8988T (cell line): ENCODE results near the gene LYSMD2.
"Not testable (repeated sequence)": the region's sequence is repeated elsewhere in the genome, so short reads cannot be mapped to it uniquely, and the experiment has no call there.

ENCODE experiments used
- DNase-seq: peaks from one replicate; pipeline ENCODE4 v3.0.0; 2011

The LYSMD2 gene, protein sequence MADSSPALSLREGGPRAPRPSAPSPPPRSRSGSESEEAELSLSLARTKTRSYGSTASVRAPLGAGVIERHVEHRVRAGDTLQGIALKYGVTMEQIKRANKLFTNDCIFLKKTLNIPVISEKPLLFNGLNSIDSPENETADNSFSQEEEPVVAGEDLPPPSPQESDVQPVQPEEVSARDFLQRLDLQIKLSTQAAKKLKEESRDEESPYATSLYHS

DNA sequence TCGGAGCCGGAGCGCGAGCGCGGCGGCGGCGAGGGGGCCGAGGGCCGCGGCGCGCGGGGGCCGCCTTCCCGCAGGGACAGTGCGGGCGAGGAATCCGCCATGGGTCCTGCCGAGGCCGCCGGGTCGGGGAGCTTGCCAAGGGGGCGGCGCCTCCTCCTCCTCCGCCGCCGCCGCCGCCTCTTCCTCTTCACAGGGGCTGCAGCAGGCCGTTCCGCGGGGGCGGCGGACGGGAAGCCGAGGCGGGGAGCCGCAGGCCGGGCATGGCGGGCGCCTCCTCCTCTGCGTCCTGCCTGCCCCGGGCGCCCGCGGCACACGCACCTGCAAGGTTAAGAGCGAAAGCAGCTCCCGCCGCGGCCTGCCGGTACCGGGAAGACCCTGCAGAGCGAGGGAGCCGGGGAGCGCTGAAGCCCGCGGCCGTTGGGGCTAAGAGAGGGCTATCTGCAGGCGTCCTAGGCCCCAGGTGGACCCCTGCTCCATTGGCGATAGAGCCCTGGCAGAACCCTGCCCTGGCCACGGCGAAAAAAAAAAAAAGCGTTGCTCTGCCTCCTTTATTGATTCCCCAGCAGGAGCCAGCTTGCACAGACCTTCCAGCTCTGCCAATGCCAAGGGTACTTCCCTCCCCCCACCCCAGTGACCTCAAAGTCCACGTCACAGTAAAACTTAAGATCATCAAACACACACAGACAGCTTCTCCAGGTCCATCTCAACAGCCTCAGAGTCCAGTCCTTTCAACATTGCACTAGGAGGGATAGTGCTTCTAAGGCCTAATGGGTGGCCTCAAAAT, at the start of gene LYSMD2:
Gene LYSMD2 (minus strand): TSS at position 134 of the 784 bp plus-strand sequence. CDS start 33 bp downstream, at position 101.
- no peak for DNase-seq

DNA sequence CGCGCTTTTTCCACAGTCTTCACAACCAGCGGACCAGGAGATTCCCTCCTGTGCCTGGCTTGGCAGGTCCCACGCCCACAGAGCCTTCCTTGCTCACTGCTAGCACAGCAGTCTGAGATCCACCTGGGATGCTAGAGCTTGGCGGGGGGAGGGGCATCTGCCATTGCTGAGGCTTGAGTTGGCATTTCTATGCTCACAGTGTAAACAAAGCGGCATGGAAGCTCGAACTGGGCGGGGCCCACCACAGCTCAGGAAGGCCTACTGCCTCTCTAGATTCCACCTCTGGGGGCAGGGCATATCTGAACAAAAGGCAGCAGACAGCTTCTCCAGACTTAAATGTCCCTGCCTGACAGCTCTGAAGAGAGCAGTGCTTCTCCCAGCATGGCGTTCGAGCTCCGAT, 49.7 kb upstream of the LYSMD2 start:
- not testable (repeated sequence) for DNase-seq

DNA sequence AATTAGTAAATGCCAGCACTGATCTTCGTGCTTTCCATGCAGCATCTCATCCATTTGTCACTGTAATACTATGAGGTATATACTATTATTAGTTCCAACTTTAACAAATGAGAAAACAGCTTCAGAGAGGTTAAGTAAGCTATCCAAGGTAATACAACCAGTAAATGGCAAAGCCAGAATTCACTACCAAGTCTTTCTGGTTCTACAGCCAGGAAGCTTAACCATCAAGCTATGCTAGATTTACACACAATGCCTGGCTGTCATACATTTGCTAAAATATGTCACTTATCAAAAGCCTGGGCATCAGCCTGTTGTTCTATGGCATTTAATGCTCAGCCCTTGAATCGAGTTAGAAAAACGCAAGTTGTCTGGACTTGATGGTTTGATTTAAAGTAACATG, 46.5 kb upstream of the LYSMD2 start:
- DNase-seq: no peak

DNA sequence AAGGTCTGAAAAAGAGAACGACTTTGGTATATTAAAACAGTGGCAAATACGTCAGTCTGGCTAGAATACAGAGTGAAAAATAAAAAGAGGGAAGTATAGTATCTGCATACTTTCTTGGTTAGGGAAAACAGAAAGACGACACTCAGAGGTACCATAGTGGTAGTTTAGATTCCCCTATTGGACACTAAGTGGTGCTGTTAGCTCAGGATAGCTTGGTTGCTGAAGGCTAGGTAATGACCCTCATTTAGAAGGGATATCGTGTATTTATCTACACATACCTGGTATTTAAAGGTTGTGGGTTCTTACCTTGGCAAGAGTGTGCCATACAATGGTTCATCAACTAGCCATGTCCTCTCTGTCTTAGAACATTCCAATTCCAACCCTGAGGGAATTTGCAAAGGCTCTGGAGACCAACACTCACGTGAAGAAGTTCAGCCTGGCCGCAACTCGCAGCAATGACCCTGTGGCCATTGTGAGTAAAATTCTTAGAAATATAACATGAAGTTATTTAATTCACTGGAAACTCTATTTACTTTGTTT, 45.0 kb upstream of the LYSMD2 start:
- no peak for DNase-seq

DNA sequence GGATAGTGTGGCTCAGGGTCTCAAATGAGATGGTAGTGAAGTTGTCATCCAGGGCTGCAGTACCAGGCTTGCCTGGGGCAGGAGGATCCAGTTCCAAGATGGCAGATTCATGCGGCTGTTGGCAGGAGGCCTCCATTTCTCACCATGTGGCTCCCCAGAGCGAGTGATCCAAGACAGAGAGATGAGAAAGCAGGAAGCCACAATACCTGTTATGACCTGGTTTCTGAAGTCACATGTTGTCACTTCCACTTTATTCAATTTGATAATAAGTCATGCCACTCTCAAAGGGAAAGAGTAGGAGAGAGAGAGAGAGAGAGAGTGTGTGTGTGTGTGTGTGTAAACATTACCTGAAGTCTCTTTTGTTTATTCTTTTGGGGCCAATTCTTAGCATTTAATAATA, 44.1 kb upstream of the LYSMD2 start:
- no peak for DNase-seq

DNA sequence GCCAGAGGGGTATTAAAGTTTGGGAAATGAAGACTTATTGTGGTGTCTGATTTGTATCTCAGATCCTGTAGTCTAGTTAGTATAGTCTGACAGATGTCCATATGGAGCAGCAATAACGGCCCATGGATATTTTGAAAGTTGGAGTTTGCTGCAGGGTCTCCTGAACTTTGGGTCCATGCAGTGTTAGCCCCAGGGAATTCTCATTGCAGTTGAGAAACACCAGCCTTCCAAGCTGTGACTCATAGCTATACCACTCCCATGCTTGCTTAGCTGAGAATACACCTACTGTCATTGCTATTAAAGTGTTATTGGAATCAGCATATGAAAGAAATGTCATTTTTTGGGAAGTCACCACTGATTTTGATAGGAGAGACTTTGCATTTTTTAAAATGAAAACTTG, 43.2 kb upstream of the LYSMD2 start:
- no peak for DNase-seq

DNA sequence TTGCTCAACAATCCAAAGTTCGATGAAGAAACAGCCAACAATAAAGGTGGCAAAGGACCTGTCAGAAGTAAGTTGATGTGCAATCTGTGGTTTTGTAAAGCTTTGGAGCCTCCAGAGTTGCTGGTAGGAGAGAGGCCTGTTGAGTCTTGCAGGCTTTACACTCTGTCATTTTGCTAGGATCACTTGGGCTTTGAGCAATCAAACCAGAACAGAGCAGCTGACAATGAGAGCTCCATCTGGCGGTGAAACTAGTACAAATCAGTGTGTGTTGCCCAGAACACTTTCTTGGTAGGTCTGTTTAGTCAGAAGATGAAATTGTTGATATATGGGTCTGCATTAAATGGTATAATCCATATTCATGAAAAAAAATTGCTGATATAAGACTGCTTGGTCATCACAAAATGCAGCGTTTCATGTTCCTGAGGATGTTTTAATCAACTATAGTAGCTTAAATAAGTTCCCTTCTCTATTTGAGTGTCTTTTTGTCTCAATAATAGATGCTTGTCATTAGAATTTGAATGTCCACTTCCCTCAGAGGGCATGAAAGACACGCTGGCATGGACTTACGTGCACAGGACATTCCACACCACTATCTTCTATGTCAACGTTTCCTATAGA, 39.6 kb upstream of the LYSMD2 start:
- DNase-seq: no peak

DNA sequence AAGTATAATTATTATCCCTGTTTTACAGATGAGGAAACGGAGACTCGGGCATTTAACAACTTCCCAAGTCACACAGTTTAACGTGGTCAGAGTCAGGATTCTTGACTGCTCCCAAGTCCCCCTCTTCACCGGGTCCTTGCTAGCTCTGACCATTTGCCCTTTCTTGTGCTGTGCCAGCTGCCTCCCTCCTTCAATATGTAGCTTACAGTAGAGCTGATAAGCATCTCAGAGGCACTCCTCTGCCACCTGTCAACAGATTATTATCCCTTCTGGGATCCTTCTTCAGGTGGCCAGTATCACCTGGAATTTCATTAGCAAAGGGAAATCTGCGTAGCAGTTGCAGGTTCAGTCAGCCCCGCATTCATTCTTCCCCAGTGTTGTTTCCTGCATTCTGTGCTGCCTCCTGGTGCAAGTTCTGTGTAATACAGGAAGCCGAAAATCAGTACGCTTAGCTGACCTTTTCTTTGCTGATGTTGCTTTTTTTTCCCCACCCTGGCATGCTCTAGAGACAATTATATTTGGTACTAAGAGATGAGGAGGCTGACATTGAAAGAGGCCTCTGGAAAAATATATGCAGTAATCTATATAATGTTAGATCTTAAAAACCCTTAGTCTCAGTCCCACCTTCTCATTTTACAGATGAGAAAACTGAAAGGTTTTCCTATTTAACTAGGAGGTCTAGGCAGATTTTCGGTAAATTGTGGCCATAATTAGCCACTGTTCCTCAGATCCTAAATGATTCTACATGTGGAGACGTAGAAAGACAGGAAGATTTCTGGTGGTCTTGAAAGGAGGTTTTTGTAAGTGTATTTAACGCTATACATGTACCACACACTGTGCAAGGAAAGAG, 38.7 kb upstream of the LYSMD2 start:
- DNase-seq: no peak

DNA sequence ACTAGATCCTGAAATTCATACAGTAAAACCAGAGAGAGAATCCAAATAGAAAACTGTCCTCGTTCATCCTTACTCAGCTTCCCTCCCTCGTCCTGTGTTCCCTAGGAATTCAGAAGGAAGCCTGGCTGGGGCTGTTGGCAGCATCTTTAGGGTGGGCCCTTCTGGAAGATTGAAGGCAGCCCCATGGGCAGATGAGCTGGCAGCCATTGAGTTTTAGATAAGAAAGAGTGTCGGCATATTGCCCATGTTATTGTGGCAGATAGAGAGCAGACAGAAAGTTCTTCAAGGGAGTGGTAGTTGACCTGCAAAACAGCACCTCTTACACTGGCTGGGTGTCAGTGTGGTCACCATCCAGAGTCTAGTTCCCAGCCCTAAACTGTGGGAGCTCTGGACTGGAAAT, 37.5 kb upstream of the LYSMD2 start:
- DNase-seq: no peak

DNA sequence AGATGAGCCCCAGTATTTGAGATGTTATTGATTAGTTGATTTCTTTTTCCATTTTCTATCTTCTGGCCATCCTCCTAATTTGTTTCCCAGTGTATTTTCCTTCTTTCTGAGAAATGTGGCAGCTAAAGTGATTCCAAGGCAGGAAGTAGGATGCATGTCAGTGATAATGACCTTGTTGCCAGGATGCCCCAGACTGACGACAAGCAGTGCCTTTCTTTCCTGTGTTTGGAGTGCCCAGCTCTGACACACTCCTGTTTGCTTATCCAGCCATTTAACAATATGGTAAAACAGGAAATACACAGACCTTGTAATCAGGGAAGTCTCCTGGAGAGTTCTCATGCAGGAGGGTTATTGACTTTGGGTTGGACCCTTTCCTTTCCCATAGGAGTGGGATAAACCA, 34.3 kb upstream of the LYSMD2 start:
- no peak for DNase-seq

DNA sequence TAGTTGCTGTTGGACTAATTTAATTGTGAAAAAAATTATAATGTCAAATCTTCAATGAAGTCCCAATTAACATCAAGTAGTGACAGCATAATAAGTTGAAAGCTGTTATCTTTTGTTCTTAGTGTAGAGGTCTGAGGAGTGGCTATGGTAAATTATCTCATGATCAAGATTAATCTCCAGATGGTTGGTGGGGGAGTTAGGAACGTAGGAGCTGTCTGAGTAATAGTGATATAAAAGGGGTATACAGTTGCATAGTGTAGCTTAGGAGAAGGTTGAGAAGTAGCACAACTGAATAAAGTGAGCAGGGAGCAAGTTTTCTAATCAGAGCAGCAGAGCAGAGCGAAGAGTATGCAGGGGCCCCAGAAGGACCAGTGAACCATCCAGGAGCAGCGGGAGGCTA, 33.4 kb upstream of the LYSMD2 start:
- no peak for DNase-seq

DNA sequence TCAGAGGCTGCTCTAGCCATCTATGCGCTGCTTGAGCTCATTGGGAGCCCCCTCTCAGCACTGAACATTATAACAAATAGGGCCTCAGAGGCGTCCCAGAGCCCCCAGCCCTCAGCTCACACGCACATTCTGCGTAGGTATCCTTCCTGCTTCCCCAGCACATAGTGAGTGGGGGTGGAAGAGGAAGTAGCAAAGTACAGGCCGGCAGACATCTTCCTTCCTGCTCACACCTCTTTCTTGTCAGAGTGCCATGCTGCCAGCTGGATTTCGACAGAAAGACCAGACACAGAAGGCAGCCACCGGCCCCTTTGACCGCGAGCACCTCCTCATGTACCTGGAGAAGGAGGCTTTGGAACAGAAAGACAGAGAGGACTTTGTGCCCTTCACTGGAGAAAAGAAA, 30.6 kb upstream of the LYSMD2 start:
- no peak for DNase-seq

DNA sequence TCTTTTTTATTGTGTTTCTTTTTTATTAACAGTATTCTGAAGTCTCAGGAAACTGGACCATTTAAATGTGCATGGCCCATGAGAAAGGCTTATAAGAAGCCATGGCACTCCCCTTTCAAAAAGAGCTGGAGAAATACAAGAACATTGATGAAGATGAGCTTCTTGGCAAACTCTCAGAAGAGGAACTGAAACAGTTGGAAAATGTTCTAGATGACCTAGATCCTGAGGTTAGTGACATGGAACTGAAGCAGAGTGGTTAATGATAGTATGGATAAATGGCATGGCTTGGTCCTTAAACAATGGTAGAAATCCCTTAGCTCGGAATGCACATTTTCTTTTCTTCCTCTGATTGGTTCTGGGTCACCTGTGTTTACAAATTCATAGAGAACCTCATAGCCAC, 28.9 kb upstream of the LYSMD2 start:
- no peak for DNase-seq

DNA sequence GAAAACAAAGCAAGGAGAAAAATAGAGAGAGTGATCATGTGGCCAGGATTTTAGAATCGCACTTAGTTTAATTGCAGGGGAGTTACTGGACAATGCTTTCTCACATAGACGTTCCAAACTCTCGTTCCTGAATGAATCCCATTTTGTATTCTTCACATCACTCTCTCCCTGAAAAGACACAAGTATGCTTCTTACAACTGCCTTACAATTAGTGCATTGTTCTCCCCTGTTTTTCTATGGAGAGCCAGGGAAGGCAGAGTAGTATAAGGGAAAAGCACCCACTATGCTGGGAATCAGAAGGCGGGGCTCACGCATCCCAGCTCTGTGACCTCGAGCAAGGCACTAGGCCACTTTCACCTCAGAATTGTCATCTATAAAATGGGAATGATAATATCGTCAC, 28.3 kb upstream of the LYSMD2 start:
- no peak for DNase-seq

DNA sequence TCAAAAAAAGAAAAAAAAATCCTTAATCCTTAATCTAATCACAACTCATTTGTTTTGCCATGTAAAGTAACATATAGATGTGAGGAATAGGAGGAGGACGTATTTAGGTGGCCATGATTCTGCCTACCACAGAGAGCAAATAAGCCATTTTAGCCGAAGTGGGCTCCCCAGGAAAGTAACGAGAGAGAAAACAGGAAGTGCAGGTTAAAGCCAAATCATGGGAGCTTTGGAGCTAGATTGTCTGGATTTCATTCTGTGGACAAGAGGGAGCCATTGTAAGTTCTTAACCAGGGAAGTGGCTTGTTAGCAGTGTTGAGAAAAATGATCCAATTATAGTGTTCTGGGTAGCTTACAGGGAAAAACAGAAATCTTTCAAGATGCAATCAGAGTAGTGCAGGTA, 23.4 kb upstream of the LYSMD2 start:
- DNase-seq: no peak

DNA sequence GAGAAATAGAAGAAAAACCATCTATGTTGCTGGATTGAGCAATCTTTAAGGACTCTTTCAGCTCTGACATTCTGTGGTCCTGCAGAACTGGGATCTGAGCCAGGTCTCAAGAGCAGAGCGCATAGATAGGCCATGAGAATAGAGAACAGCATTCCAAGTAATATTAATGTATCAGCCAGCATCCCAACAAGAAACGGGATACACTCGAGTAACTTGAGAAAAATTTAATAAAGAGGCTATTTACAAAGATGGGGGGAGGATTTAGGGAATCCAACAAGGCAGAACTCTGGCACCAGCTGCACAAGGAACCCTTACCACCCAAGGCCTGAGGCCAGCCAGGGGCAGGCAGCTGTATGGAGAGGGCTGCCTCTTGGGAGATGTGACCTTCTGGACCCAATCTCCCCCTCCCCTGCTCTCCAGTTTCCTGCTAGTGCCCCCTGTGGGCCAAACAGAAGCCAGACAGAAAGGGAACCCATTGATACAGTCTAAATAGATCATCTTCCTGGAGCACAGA, 22.2 kb upstream of the LYSMD2 start:
- no peak for DNase-seq

DNA sequence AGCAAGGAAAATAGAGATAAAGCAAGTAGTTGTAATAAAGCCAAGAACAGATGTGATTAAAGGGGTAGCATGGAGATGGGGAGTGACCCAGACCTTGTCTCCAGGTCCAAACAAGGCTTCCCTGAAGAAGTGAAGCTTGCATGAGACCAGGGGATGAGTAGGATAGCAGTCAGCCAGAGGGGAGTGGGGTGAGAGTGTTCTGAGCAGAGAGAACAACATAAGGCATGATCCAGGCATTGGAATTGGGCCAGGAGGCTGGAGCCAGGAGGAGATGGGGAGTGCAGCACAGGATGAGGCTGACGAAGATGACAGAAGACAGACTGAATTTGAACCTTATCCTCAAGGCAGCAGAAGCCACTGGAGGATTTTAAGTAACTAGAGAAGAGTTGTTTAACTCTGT, 21.2 kb upstream of the LYSMD2 start:
- no peak for DNase-seq

DNA sequence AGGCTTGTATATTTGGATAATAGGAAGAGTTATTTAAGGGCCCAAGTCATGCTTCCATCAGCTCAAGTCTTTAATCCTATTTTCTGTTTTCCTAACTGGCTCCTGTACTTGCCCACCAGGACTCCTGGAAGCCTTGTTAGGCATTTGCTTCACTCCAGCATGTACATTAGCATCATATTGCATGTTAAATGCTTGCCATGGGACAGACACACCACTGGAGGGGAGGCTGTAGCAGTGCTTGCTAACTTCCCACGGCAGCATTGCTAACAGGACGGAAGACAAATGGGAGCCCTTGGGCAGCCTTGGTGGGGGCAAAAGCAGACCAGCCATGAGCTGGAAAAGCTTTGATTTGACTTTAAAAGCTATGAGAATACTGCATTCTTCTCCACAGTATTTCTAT, 20.0 kb upstream of the LYSMD2 start:
- no peak for DNase-seq

DNA sequence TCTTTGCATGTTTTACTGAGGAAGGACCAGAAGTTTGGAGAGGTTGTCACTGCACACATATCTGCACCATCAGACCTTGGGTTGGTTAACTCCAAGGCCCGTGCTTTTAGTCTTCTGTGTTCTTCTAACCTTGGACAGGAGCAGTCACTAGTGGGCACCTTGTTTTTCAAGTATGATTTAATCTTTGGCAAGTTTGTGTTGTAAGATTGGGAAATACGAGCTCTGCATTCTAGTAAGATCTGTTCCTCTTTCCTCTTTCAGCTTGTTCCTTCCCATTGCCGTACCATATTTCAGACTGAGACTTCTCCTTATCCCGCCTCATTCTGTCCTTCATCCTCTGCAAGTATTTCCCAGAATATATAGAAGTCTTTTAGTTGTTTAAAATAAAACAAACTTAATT, 19.0 kb upstream of the LYSMD2 start:
- no peak for DNase-seq

DNA sequence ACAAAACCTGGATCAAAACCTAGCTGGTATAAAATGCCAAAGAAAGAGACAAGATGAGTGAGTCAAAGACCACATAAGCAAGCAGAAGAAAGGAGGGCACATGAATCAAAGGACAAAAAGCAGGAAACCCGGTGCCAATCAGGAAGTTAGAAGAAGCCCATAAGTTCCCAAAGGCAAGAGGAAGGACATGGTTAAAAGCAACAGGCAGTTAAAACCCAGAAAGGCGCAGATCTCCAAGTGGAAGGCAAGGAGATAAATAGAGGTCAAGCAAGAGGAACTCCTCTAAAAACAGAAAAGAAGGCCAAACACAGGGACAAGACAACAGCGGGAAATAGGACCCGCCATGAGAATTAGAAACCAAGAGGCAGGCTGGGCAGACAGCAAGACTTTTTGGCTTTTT, 18.3 kb upstream of the LYSMD2 start:
- no peak for DNase-seq

DNA sequence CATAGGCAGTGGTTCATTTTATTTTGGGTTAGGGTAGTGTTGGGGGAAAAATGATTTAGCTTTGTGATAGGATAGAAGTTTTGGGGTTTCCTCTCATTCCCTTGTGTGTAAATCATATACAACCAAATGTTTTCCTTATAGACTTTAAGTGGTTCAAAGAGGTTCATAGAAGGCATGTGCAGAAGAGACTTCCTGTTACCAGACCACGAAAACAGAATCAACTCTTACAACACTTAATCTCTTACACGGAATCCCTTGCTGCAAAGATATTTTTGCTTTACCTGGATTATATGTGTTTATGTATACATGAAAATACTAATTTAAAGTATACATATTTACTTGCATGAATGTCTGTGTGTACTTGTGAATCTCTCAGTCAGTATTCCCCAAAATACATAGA, 16.8 kb upstream of the LYSMD2 start:
- no peak for DNase-seq

DNA sequence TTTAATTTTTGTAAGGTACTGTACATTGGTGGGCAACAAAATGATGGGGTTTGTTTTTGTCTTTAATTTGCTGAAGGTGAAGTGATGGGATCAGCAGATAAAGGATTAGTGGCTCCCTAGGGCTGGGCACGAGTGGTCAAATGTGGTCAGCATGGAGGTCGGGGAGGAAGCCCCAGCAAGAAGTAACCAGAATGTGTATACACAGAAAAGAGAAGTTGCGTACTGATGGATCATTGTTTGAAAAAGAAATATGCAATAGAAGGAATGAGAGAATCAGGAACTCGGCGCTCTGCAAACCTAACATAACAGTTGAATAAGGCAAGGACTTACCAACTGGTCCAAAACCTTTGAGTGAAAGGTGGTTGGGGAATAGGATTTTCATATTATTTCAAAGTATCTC, 15.4 kb upstream of the LYSMD2 start:
- DNase-seq: no peak
